OCI-LY1 (cell line): Measurements from ENCODE around the gene KAT6B.

Experiments
- H2AFZ ChIP-seq: fragments of 200-600 bp; sonication (generic), shearing (Covaris generic); 2 replicates; pipeline ENCODE4 v1.6.0; 2014; ENCODE audit warnings: antibody characterized with exemption, mild to moderate bottlenecking, low read length
- H3F3A ChIP-seq: fragments of 200-600 bp; sonication (generic), shearing (Covaris generic); 2 replicates; pipeline ENCODE4 v1.6.0; 2014; ENCODE audit warnings: mild to moderate bottlenecking, antibody characterized with exemption, low read length, moderate library complexity; ENCODE audit not compliant: insufficient read depth
- H3K27ac ChIP-seq: fragments of 200-600 bp; sonication (generic); 2 replicates; pipeline ENCODE4 v1.5.1; 2014; ENCODE audit warnings: low read length, mixed run types, mild to moderate bottlenecking, low read depth; ENCODE audit not compliant: poor library complexity, severe bottlenecking
- H3K27me3 ChIP-seq: fragments of 200-600 bp; sonication (generic); 2 replicates; pipeline ENCODE4 v1.6.0; 2014; ENCODE audit warnings: antibody characterized with exemption, mild to moderate bottlenecking, low read length, moderate library complexity; ENCODE audit not compliant: insufficient read depth
- H3K36me3 ChIP-seq: fragments of 200-600 bp; sonication (generic); 2 replicates; pipeline ENCODE4 v1.6.1; 2014; ENCODE audit warnings: mild to moderate bottlenecking, antibody characterized with exemption, low read length, moderate library complexity, mixed read lengths; ENCODE audit not compliant: insufficient read depth
- H3K4me1 ChIP-seq: fragments of 200-600 bp; sonication (generic); 2 replicates; pipeline ENCODE4 v1.5.1; 2014; ENCODE audit warnings: mild to moderate bottlenecking, low read length, moderate library complexity; ENCODE audit not compliant: insufficient read depth, severe bottlenecking
- H3K4me2 ChIP-seq: fragments of 200-600 bp; sonication (generic), shearing (Covaris generic); 2 replicates; pipeline ENCODE4 v1.6.1; 2014; ENCODE audit warnings: low read length
- H3K4me3 ChIP-seq: fragments of 200-600 bp; sonication (generic); 2 replicates; pipeline ENCODE4 v1.5.1; 2014; ENCODE audit warnings: low read length, low read depth, mild to moderate bottlenecking, mixed read lengths; ENCODE audit not compliant: poor library complexity, severe bottlenecking
- H3K79me2 ChIP-seq: fragments of 200-600 bp; shearing (Covaris generic); 2 replicates; pipeline ENCODE4 v1.6.1; 2016; ENCODE audit warnings: mixed run types, low read length, mixed read lengths; ENCODE audit not compliant: insufficient read depth
- H3K9ac ChIP-seq: fragments of 200-600 bp; sonication (generic), shearing (Covaris generic); 2 replicates; pipeline ENCODE4 v1.6.1; 2014; ENCODE audit warnings: mild to moderate bottlenecking, low read length, mixed read lengths
- H3K9me2 ChIP-seq: fragments of 200-600 bp; sonication (generic), shearing (Covaris generic); 2 replicates; pipeline ENCODE4 v1.6.1; 2014; ENCODE audit warnings: low read depth, mild to moderate bottlenecking, low read length, mixed read lengths
- H3K9me3 ChIP-seq: fragments of 200-600 bp; shearing (Covaris generic); 2 replicates; pipeline ENCODE4 v1.6.1; 2014; ENCODE audit warnings: low read length, mixed read lengths
- H4K20me1 ChIP-seq: fragments of 200-600 bp; sonication (generic), shearing (Covaris generic); 2 replicates; pipeline ENCODE4 v1.6.0; 2016; ENCODE audit warnings: mild to moderate bottlenecking, low read length; ENCODE audit not compliant: insufficient read depth
- CTCF ChIP-seq: fragments of 200-600 bp; sonication (generic), shearing (Covaris generic); IDR thresholded peaks from 2 replicates; pipeline ENCODE4 v1.5.1; 2017; ENCODE audit warnings: mild to moderate bottlenecking, antibody characterized with exemption, low read length, moderate library complexity, mixed read lengths
- EZH2 ChIP-seq: fragments of 200-600 bp; sonication (generic), shearing (Covaris generic); IDR thresholded peaks from 2 replicates; pipeline ENCODE4 v1.8.0; 2017; ENCODE audit warnings: borderline replicate concordance, mixed run types, mild to moderate bottlenecking, antibody characterized with exemption, low read length, moderate library complexity, mixed read lengths

The KAT6B gene

GRCh38 chr10:74929197-74929596 is 102.8 kb downstream of the KAT6B start:
- Histone ChIP-seq H3K9ac (no peak overlapping the region), H3K9me2 (no peaks in the 10 kb centered on the region), H3F3A (no peaks in the 10 kb centered on the region), H3K36me3 (no peaks in the 10 kb centered on the region), H3K79me2 (peaks cover 40% of the 10 kb centered on the region; the same call in 1 of the 2 replicates), H2AFZ (no peak overlapping the region), H3K27ac (no peak overlapping the region), H3K4me3 (no peak overlapping the region), H3K4me1 (no peaks in the 10 kb centered on the region), H3K27me3 (no peaks in the 10 kb centered on the region), H3K9me3 (no peaks in the 10 kb centered on the region), H4K20me1 (no peaks in the 10 kb centered on the region), H3K4me2 (no peak overlapping the region)
- TF ChIP-seq EZH2 (no peak), CTCF (no peak)

- Histone ChIP-seq H3K79me2 (peaks cover 34% of the 10 kb centered on the region; the same call in 1 of the 2 replicates), H4K20me1 (no peaks in the 10 kb centered on the region), H3K27ac (no peak overlapping the region), H3K9ac (no peak overlapping the region), H3K9me2 (no peaks in the 10 kb centered on the region), H3K4me2 (no peak overlapping the region), H2AFZ (no peak overlapping the region), H3K4me3 (no peak overlapping the region), H3K36me3 (no peaks in the 10 kb centered on the region), H3K4me1 (no peaks in the 10 kb centered on the region), H3F3A (no peaks in the 10 kb centered on the region), H3K9me3 (no peaks in the 10 kb centered on the region), H3K27me3 (no peaks in the 10 kb centered on the region)
- TF ChIP-seq EZH2 (no peak), CTCF (no peak)
Measured at GRCh38 chr10:74930965-74931364, 104.6 kb downstream of the KAT6B start.

- peaks cover 43% of the 10 kb centered on the region for H3K79me2 ChIP-seq
- no peak for TF ChIP-seq EZH2
- TF ChIP-seq CTCF: no peak
- no peaks in the 10 kb centered on the region for H4K20me1 ChIP-seq
- no peak overlapping the region for H2AFZ ChIP-seq
- H3F3A ChIP-seq: no peaks in the 10 kb centered on the region
- no peak overlapping the region for H3K27ac ChIP-seq
- H3K4me2 ChIP-seq: no peak overlapping the region
- no peaks in the 10 kb centered on the region for H3K4me1 ChIP-seq
- H3K36me3 ChIP-seq: no peaks in the 10 kb centered on the region
- no peaks in the 10 kb centered on the region for H3K9me2 ChIP-seq
- no peaks in the 10 kb centered on the region for H3K9me3 ChIP-seq
- no peak overlapping the region for H3K9ac ChIP-seq
- H3K27me3 ChIP-seq: no peaks in the 10 kb centered on the region
- no peak overlapping the region for H3K4me3 ChIP-seq
Measured at GRCh38 chr10:74932648-74933047, 106.2 kb downstream of the KAT6B start.
